Measurements from ENCODE around the gene GOLT1A. TPM values are rescaled to one million over a fixed set of nuclear protein-coding genes. Genes with fewer than 3 reads are reported as not detected.

The GOLT1A gene
- total and polyA plus RNA-seq, 2 of the 8 experiments (the other 6 are each of a cell fraction or from before 2014, with no cell fraction given) = 7.5 to 8.5 TPM

- H4K20me1 ChIP-seq (replicated peaks in 1 of 2; ENCODE audit: control insufficient read depth in 1 of 2, insufficient read depth in 2 of 2, low read length in 2 of 2) = no peaks in the 10 kb centered on the region
- no peak overlapping the region for H4K8ac ChIP-seq (ENCODE audit: extremely low read depth, insufficient read depth, low read length)
- no peaks in the 10 kb centered on the region for H3K79me2 ChIP-seq (ENCODE audit: control insufficient read depth in 1 of 2, insufficient read depth in 2 of 2, low read length in 2 of 2)
- no peaks in the 10 kb centered on the region for H3K4me1 ChIP-seq (replicated peaks in 1 of 4; ENCODE audit: control insufficient read depth in 3 of 4, insufficient read depth in 4 of 4, low read length in 3 of 4)
- no peak for TF ChIP-seq TBP (IDR thresholded peaks at IDR 0.05; ENCODE audit: low read depth, low read length)
- TF ChIP-seq MAFK (IDR thresholded peaks at IDR 0.05; ENCODE audit: low read depth, low read length) = no peak
- no peak for TF ChIP-seq BCL11A (IDR thresholded peaks at IDR 0.05; ENCODE audit: low read depth in 2 of 2, low read length in 2 of 2)
- no peak for TF ChIP-seq USF2 (IDR thresholded peaks at IDR 0.05; ENCODE audit: low read length)
- no peak for TF ChIP-seq ZNF274 (IDR thresholded peaks at IDR 0.05; ENCODE audit: borderline replicate concordance, extremely low read depth, low read length)
- TF ChIP-seq TAF1 (IDR thresholded peaks at IDR 0.05; ENCODE audit: low read depth, low read length) = no peak
- no peak for TF ChIP-seq POU5F1 (IDR thresholded peaks at IDR 0.05; ENCODE audit: low read depth, low read length)
- no peak overlapping the region for H3K27ac ChIP-seq (ENCODE audit: low read depth, low read length)
- H2BK12ac ChIP-seq (ENCODE audit: low read depth, low read length) = no peak overlapping the region
- H2BK120ac ChIP-seq (replicated peaks; ENCODE audit: low read depth, low read length) = no peak overlapping the region
- no peak overlapping the region for H2AK5ac ChIP-seq (ENCODE audit: low read depth, low read length)
- no peak overlapping the region for H3K4ac ChIP-seq (replicated peaks; ENCODE audit: insufficient read length, low read depth, low read length)
- H2AFZ ChIP-seq (ENCODE audit: low read length) = no peak overlapping the region
- no peaks in the 10 kb centered on the region for H3K79me1 ChIP-seq (ENCODE audit: low read depth, low read length)
- ChIA-PET POLR2A (ENCODE audit: partially characterized antibody) (interaction anchor here (1.2 kb wide), 2 partner anchors 11 to 277 kb away, joined by 3 read pairs; no protein-coding TSS in a partner anchor), CTCF (ENCODE audit: partially characterized antibody) (interaction anchor here (0.6 to 8.3 kb wide), 10 partner anchors 14 to 357 kb away, joined by 3 to 59 read pairs (median 5); partner anchors contain the start of gene GOLT1A)
- H3K4me3 ChIP-seq (ENCODE audit: extremely low read depth in 1 of 4, insufficient read depth in 2 of 4, low read depth in 3 of 4, low read length in 4 of 4) = no peak overlapping the region
- no peak overlapping the region for H3K23ac ChIP-seq (ENCODE audit: insufficient read length)
- no peak overlapping the region for H3K56ac ChIP-seq (replicated peaks; ENCODE audit: insufficient read length, low read depth, low read length)
- H4K91ac ChIP-seq (replicated peaks; ENCODE audit: insufficient read length, low read length) = no peak overlapping the region
- no peaks in the 10 kb centered on the region for H3K27me3 ChIP-seq (replicated peaks in 1 of 4; ENCODE audit: control insufficient read depth in 3 of 4, extremely low read depth in 1 of 4, insufficient read depth in 3 of 4, low read length in 3 of 4)
- no peaks in the 10 kb centered on the region for H3K9me3 ChIP-seq (ENCODE audit: insufficient read depth in 2 of 2, low read depth in 1 of 2, low read length in 1 of 2)
- H2BK20ac ChIP-seq (ENCODE audit: low read length) = no peak overlapping the region
- H3K36me3 ChIP-seq (ENCODE audit: control insufficient read depth in 2 of 4, insufficient read depth in 4 of 4, low read length in 3 of 4) = peaks cover 0 to 4% (median 0%) of the 10 kb centered on the region in 4 experiments; a peak in 1 of 8 replicates
- no peaks in the 10 kb centered on the region for H3K23me2 ChIP-seq (ENCODE audit: low read depth, low read length)
- H2BK15ac ChIP-seq (ENCODE audit: low read length) = no peak overlapping the region
- H2BK5ac ChIP-seq (ENCODE audit: low read depth, low read length) = no peak overlapping the region
- no peak overlapping the region for H3K18ac ChIP-seq (ENCODE audit: extremely low read depth, low read length)
- FAIRE-seq = no peak
- H4K5ac ChIP-seq (ENCODE audit: insufficient read length, low read depth, low read length) = no peak overlapping the region
- no peak overlapping the region for H3K4me2 ChIP-seq (ENCODE audit: insufficient read depth in 1 of 2, low read depth in 2 of 2, low read length in 2 of 2)
- no peak for DNase-seq (ENCODE audit: low read depth in 1 of 2, low spot score in 2 of 2)
- H3K9ac ChIP-seq (replicated peaks in 1 of 4; ENCODE audit: extremely low read depth in 1 of 4, low read depth in 3 of 4, low read length in 3 of 4) = no peak overlapping the region
- 93% methylated on average over 11 of the region's 14 CpGs; no CpG with 5 or more reads in 1 of the 2 experiments for WGBS, 2 experiments (ENCODE audit: extremely low coverage in 1 of 2, insufficient coverage in 1 of 2, insufficient read length in 1 of 2, insufficient replicate concordance in 2 of 2, low coverage in 1 of 2, low lambda C conversion rate in 2 of 2, missing lambda C conversion rate in 1 of 2)
- no peak overlapping the region for H3K14ac ChIP-seq (ENCODE audit: insufficient read length)
These were observed 16.4 kb upstream of the GOLT1A start for GRCh38 chr1:204230211-204230610.
